Measurements from ENCODE around the gene PLCB4.

PLCB4 gene

GRCh38 chr20:9130521-9130920 lies 61.6 kb downstream of the PLCB4 start:
- no peak for TF ChIP-seq CTCF (IDR thresholded peaks at IDR 0.05; ENCODE audit: low read depth, low read length, missing control alignments)
- no peak overlapping the region for H3K4me3 ChIP-seq (ENCODE audit: low read depth, low read length)
- in situ Hi-C loops (cut with HindIII; ENCODE audit: low sequenced_read_pairs), result no loop called here
- no peak for DNase-seq (ENCODE audit: low read depth)

GRCh38 chr20:9131841-9132240 lies 63.0 kb downstream of the PLCB4 start:
- in situ Hi-C loops (cut with HindIII; ENCODE audit: low sequenced_read_pairs), result no loop called here
- no peak for TF ChIP-seq CTCF (IDR thresholded peaks at IDR 0.05; ENCODE audit: low read depth, low read length, missing control alignments)
- H3K4me3 ChIP-seq (ENCODE audit: low read depth, low read length), result no peak overlapping the region
- DNase-seq (ENCODE audit: low read depth), result no peak

GRCh38 chr20:9134346-9134745 lies 65.5 kb downstream of the PLCB4 start:
- H3K4me3 ChIP-seq (ENCODE audit: low read depth, low read length), result no peak overlapping the region
- in situ Hi-C loops (cut with HindIII; ENCODE audit: low sequenced_read_pairs), result no loop called here
- no peak for DNase-seq (ENCODE audit: low read depth)
- TF ChIP-seq CTCF (IDR thresholded peaks at IDR 0.05; ENCODE audit: low read depth, low read length, missing control alignments), result no peak

GRCh38 chr20:9136114-9136513 lies 67.2 kb downstream of the PLCB4 start:
- no peak for TF ChIP-seq CTCF (IDR thresholded peaks at IDR 0.05; ENCODE audit: low read depth, low read length, missing control alignments)
- no peak for DNase-seq (ENCODE audit: low read depth)
- in situ Hi-C loops (cut with HindIII; ENCODE audit: low sequenced_read_pairs), result no loop called here

GRCh38 chr20:9137001-9137400 lies 68.1 kb downstream of the PLCB4 start:
- in situ Hi-C loops (cut with HindIII; ENCODE audit: low sequenced_read_pairs), result no loop called here
- TF ChIP-seq CTCF (IDR thresholded peaks at IDR 0.05; ENCODE audit: low read depth, low read length, missing control alignments), result no peak
- no peak for DNase-seq (ENCODE audit: low read depth)
- no peak overlapping the region for H3K4me3 ChIP-seq (ENCODE audit: low read depth, low read length)

More at GRCh38 chr20:9136114-9136513, 67.2 kb downstream of the PLCB4 start:
- H3K4me3 ChIP-seq (ENCODE audit: low read depth, low read length), result no peak overlapping the region

- no peak for TF ChIP-seq CTCF (IDR thresholded peaks at IDR 0.05; ENCODE audit: low read depth, low read length, missing control alignments)
- in situ Hi-C loops (cut with HindIII; ENCODE audit: low sequenced_read_pairs), result no loop called here
- H3K4me3 ChIP-seq (ENCODE audit: low read depth, low read length), result no peak overlapping the region
- DNase-seq (ENCODE audit: low read depth), result no peak
Observed at GRCh38 chr20:9139106-9139833, 70.4 kb downstream of the PLCB4 start.

All from astrocyte of the cerebellum (primary cell).